ENCODE results near the gene FOXN4.

GRCh38 chr12:109307051-109307450, 2.0 kb downstream of the FOXN4 start:
- TF ChIP-seq POLR2A (IDR thresholded peaks at IDR 0.05) (no peak), POLR2AphosphoS5 (IDR thresholded peaks at IDR 0.05) (no peak)
